Left kidney (tissue), 2 donors: ENCODE results near the gene NYAP2. TPM values are rescaled to one million over a fixed set of nuclear protein-coding genes. Genes with fewer than 3 reads are reported as not detected.

Experiments used
- DNase-seq: peaks from one replicate; pipeline ENCODE4 v3.0.0-alpha.2; 2013
- polyA plus RNA-seq: library from polyadenylated mRNA; unstranded; fragments of 120-200 nt; gene quantifications from one replicate; pipeline ENCODE4 v1.2.1, GENCODE V29; 2013; ENCODE audit not compliant: insufficient read length

The NYAP2 gene
- polyA plus RNA-seq, 1 donor = 0.17 TPM

DNA sequence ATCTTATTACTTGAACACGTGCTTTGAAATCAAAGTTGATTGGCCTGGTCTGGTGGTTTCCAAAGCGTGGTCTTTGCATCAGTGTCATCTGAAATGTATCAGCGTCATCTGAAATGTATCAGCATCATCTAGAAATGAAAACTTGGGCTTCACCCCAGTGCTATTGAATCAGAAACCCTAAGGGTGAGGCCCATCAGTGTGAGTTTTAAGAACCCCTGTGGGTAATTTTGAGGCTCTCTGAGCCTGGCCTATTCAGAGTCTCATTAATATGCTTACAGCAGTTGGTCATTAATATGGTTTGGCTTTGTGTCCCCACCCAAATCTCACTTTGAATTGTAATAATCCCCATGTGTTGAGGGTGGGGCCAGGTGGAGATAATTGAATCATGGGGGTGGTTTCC, 85.2 kb downstream of the NYAP2 start:
- no peak for DNase-seq

DNA sequence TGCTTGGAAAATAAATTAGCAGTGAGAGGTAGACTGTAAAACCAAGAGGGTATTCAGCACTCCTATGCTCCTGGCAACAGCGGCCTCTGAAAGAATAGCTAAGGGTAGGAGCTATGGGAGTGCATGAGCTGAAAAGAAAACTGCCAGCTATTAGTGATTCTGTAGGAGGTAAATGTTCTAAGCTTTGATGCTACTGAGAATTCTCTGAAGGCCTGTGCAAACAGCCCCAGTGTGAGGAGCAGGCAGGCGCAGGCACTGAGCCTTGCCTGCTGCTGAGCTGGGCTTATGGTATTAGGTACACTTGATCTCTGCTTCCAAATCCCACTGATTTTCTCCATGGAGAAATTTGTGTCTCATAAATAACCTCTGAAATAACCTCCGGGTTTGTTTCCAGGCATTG, 86.7 kb downstream of the NYAP2 start:
- no peak for DNase-seq

DNA sequence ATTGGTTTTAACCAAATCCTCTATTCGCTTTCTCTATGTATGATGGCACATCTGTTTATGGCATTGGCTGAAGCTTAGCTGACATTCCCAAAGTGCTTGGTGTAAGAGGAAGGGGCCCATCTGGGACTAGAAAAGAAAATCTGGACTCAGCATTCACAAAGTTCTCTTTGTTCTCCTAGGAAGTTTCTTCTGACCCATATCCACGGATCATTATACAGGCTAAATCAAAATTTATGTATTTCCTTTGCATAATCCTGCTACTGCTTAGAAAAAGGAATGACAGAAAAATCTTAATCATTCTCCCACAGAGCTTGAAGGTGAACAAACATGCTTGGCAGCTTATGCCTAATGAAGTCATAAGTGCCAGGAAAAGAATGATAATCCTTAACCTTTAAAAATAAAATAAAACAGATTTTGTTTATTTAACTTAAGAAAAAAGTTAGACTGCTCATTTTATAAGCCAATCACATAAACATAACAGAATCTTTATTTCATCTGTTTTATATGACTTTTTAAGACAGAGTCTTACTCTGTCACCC, 88.4 kb downstream of the NYAP2 start:
- no peak for DNase-seq

DNA sequence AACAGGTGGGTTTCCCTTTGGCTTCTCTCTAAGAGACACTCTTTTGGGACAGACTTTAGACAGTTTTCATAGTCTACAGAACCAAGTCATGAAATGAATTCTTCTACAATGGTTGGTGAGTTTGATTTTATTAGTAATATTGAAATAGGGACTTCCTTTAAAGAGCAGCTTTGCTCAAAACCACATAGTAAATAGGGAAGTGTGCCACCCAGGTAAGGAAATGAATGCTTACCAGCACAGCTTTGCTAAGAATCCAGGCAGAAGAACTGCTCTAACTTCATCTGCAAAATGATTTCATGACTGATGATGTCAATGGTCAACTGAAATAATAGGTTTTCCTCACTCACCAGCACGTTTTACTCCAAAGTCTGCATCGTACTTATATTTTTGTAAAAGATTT, 89.2 kb downstream of the NYAP2 start:
- no peak for DNase-seq

DNA sequence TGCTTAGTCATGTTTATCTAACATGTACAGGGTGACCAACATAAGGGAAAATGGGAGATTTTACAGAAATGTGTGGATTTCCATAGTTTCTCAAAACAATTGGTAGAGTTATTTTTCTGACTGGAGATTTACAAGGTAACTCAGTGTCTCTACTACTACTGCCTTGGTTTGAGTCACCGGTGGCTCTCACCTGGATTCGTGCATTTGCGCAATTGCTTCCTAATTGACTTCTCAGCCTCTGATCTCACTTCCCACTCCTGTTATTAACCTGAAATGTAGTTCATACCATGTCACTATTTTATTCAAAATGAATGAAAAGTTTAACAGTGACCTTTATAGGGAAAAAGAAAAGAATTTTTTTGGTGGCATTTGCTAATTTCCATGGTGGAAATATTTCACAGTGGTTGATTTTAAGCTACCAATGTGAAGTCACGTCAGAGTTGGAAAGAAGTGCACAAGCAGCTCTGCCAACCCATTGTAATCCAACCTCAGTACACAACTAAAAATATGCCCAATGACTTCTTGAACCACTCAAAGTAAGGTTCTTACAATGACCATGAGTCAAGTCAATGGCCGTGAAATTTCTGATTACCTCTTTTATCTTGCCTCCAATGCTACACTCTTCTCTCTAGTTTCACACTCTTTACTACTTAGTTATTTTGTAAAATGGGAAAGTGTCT, 94.0 kb downstream of the NYAP2 start:
- no peak for DNase-seq

DNA sequence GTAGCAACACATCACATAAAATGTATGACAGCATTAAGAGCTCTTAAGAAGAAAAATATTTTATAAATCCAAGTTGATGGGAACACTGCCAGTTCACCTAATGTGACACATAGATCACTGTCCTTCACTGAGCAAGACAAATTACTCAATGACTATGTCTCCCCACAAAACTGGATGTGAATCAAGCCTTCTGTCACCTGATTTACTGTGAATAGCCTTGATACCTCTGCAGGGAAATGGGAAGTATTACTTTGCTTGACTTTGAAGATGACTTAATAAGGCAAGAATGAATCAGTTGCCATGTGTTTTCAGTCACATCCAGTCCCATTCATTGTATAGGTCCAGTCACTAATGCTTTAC, 94.6 kb downstream of the NYAP2 start:
- DNase-seq = no peak

DNA sequence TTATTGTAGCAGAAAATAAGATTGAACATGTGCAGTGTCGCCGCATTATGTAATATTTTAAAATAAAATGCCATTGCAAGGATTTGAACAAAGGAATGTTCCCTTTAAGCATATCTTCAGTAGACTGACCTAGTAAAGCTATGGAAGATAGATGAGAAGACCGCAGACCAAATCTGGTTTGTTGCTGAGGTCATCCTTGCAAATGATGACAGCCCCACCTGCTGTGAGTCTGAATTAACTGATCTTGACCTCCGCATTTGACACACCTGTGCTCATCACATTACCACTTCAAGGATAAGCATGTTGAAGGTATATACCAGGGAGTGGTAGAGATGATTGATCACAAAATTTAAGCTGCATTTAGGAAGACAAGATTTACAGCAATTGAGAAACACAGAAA, 96.2 kb downstream of the NYAP2 start:
- no peak for DNase-seq

DNA sequence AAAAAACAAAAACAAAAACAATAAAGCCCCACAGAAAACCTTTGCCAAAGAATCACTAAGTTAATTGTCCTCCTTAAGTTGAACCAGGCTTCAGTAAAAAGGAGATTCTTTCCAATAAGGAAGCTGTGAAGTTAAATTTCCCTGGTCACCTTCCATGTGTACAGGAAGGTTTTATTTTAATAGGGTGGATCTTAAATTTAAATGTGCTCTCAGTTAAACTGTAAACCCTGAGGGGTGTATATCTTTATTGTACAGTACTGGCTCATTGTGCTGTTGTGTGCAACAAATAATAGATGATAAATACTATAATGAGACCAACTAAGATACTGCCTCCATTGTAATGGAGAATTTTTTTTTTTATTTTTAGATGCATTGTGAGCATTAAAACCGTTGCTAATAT, 97.1 kb downstream of the NYAP2 start:
- no peak for DNase-seq

DNA sequence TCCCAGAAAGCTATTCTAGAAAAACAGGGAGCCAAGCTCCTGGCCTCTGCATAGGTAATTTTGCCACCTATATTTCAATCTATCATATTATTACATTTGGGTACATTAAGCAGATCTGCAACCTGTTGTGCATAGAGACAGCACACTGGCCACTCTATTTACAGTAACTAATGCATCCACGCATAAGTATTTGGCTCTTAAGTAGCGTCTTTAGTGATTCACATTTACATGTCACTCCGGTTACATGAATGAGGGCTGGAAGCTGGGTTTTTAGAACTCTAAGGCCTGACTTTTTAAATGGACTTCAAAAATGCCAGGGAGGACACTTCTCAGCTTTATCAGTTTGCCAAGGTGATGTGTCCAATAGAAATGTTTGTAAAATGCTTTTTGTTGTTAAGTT, 97.7 kb downstream of the NYAP2 start:
- DNase-seq = no peak

DNA sequence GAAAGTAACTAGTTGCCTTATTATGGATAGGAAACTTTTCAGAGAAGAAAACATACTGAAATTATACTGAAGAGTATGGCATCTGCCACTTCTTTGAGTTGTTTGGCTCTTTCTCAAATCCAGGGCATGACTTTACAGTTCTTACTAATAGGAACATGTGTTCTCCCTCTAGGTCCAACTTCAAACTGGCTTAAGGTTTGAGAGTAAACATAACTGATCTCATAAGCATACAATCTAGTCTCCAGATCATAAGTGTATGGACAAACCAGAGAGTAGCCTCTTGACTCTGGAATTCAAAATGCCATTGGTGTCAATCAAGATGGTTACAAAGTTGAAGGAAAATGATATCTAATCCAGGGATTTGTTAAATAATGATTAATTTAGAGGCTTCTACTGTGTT, 101.5 kb downstream of the NYAP2 start:
- DNase-seq = no peak

DNA sequence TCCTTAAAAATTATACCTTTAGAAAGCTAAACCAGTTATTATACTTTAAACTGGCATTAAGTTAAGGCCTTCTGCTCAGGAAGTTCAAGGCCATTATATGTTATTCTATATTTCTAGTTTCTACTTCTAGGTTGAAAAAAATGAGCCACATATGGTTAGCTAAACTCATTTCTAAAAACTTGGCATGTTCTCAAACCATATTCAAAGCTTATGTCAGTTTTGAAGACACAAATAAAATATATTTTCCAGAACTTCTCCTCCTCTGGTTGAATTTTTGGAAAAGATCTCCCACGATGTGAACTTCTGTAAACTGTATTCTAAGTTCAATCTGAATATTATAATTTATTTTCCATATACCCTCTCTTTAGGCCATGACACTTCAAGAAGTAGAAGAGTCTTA, 103.5 kb downstream of the NYAP2 start:
- no peak for DNase-seq

DNA sequence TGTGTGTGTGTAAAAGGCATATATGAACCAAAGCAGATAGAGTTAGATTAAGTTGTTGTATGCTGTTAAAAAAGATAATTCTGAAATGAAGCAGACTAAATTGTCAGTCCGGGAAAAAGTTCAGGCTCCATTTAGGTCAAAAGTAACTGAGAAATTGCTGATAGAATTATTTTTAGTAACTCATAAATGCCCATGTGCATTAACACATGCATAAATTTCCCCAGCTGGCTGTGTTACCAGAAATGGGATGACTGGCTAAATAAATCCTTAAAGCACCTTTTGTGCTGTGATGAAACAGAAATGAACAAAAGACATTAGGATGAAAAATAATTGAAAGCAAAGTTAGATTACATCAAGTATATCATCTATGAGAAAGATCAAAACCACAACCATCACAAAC, 111.3 kb downstream of the NYAP2 start:
- DNase-seq = no peak

DNA sequence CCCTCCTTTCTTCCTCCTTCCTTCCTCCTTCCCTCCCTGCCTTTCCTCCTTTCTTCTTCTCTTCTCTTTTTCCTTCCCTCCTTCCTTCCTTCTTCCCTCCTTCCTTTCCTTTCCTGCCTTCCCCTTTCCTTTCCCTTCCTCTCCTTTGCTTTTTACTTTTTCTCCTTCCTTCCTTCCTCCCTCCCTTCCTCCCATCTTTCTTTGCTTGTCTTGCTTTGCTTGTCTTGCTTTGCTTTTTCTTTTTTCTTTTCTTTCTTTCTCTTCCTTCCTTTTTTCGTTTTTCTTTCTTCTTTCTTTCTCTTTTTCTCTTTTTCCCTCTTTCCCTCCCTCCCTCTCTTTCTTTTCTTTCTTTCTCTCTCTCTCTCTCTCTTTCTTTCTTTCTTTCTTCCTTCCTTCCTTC, 113.0 kb downstream of the NYAP2 start:
- no peak for DNase-seq

DNA sequence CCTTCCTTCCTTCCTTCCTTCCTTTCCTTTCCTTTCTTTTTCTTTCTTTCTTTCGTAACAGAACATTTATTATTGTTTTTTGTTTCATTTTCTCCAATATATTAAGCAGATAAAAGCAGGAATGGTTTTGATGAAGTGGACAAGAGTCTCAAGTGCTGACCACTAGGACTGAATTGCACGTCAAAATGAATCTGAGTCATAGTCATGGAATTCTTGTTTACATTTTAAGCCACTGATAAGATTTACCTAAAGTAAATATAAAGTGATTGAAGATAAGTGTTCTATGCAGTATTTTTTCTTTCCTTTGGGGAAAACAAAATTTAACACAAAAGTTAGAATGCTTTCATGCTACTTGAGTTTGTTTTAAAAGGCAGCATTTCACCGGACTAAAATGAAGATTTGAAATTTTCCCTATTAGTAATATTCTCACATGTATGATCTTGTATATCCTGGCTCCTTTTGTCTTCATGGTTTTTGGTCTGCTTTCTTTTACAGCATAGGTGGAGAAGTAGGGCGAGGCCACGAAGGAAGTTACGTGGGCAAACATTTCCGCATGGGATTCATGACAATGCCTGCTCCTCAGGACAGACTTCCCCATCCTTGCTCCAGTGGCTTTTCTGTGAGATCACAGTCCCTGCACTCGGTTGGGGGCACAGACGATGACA, 113.5 kb downstream of the NYAP2 start:
- DNase-seq = no peak

DNA sequence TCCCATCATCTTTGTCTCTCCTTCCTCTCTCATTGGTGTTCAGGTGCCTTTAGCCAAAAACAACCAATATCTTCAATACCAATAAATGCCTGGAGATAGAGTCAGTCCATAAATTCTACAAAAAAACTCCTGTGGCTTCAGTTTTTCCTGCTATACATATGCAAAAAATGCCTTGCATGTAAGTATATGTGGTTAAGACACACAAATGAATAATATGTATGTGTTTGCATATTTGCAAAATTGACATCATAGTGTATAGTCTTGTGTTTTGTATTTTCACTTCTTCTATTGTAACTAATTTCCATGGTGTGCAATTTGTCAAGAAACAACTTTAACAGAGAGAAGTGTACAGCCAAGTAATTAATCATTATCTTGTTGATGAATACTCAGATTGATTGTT, 115.5 kb downstream of the NYAP2 start:
- no peak for DNase-seq

DNA sequence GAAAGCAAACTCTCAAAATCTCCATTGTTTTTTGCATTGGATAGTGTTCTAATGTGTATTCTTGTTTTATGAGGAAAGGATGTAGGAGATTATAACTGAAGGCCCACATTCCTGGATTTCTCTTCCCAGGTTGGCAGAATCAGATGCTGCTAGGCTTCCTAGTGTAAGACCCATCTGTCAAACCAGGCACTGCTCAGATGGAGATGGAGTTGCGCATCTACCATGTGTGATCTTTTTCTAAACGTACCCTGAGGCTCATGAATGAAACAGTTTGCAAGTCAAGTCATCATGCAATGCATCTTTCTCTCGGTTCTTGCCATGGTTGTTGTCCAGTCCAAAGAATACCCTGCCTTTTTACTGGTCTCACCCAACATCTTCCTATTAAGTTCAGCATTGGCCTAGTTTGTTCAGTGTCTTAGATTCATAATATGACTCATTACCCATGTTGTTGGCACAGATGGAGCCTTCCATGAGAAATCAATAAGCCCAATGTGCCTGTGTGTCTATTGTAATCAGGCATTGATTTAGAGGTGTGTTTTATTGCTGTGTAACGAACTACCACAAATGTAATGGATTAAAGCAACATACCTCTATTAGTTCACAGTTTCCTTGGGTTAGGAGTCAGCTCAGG, 127.4 kb downstream of the NYAP2 start:
- no peak for DNase-seq

DNA sequence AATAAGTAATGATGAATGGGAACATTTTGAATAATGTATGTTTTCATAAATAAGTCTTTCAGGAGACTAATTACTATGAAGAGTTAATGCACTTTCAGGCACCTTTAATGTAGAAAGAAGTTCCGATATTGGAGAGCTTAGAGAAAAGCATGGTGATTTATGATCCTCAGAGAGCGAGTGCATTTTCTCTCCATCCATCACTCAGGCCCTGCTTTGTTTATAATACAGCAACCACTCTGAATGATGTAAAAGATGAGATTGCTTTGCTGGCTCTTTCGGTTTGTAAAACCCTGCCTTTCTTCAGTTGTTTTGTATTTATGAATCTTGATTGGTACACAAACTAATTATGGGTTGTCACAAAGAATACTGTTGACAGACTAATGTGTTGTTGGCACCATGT, 132.0 kb downstream of the NYAP2 start:
- no peak for DNase-seq

DNA sequence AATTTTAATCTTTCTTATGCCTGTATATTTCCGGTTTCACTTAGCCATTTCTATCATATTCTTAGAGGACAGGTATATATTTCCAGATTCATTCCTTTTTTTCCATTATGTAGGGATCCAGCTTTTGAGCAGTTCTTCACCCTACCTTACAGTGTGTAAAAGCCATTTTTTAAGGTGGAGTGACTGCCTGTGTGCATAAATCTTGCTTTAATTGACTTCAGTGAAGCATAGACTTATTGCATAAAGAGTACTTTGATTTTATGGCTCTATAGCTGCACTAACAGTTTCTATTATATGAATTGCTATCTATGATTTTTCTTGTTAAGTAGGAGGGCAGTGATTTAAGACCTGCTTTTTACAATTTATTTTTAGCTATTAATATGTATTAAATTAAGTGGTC, 132.6 kb downstream of the NYAP2 start:
- DNase-seq = no peak

DNA sequence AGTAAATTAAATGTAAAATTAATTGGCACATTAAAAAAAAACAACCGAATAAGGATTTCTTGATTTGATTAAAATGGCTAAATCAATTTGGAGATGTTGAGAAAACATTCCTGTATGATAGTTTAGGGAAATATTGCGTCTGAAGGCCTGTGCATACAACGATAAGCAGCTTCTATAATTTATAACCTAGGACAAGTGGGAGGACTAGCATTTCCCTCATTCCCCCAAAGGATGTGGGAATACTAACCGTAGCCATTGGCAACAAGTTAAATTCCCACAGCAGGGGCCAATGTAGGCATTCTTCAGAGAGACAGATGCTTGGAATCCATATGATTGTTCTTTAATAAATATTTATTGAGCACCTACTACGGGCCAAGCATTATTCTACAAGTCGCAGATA, 134.5 kb downstream of the NYAP2 start:
- DNase-seq = no peak

DNA sequence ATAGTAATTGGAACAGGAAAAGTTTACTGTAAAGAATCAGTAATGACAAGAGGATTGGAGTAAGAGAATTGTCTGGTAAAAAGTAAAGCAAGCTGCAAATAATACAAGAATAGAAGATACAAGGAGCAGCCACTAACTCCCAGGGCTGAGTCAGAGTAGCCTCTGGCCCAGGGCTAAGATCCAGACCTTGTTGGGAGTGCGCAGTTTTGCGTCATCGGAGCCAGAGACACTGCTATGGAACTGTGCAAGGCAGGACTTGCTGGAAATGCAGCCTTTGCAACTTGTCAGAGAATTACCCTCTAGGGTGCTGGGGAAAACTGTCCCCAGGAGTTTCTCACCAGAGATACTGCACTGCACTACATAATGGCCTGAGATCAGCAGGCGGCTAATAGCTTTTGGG, 135.2 kb downstream of the NYAP2 start:
- DNase-seq = no peak

DNA sequence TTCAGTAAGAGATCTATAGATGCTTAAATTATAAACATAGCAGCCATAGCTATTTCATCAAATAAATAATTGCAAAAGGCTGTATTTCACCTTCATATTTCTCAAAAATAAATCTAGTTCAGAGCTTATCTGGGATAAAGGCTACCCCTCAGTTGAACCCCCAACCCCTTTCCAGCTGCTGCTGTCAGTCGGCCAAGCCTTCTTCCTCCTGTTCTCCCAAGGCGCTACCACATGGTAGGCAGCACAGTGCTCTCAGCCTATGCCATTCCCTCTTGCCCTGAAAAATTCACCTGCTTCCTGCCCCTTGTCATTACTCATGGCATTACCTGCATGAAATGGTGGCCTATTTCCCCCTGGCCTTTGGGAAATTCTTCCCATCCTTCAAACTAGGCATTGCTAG, 136.5 kb downstream of the NYAP2 start:
- no peak for DNase-seq

DNA sequence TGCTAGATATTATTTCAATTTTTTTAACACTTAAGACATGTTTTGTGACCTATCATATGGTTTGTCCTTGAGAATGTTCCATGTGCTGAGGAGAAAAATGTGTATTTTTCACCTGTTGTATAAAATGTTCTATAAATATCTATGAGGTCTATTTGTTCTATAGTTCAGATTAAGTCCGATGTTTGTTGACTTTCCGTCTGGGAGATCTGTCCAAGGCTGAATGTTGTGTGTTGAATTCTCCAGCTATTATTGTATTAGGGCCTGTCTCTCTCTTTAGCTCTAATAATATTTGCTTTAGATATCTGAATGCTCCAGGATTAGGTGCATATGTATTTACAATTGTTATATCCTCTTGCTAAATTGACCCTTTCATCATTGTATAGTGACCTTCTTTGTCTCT, 144.1 kb downstream of the NYAP2 start:
- DNase-seq = no peak

DNA sequence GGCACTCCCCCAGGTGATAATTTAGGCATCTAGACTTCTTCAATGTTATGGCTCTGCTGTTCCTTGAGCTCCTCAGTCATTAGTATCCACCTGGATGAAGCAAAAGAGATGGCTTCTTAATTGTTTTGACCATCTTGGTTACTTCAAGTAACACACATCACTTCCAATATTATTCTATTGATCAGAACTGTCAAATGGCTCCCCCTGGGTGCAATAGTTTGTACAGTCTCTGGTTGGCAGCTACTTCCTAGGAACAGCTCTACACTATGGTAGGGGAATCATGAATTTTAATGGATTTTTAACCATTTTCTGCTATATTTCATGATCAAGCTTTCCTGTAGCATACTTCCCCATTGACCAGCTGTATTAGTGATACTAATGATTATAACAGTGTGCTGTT, 157.0 kb downstream of the NYAP2 start:
- DNase-seq = no peak
